CD14-positive monocyte (primary cell): ENCODE results near the gene RTP3. TPM values are rescaled to one million over a fixed set of nuclear protein-coding genes. Genes with fewer than 3 reads are reported as not detected.
"Not testable (repeated sequence)": the region's sequence is repeated elsewhere in the genome, so short reads cannot be mapped to it uniquely, and the experiment has no call there.

Experiments
- DNase-seq, 3 donors: peaks; one replicate each; pipeline ENCODE4 v3.0.0-alpha.2; 2011 to 2022
- H2AFZ ChIP-seq: 2 replicates; pipeline ENCODE4 v1.6.0; 2012; ENCODE audit warnings: mild to moderate bottlenecking, low read depth, low read length, inconsistent platforms; ENCODE audit not compliant: insufficient read depth, poor library complexity, severe bottlenecking
- H3K27ac ChIP-seq, 2 donors: 1 replicate in 1 of 2; 2 replicates in 1 of 2; pipeline ENCODE4 v1.5.1; 2012 to 2013; ENCODE audit warnings: low read length in 2 of 2, control low read depth in 1 of 2, inconsistent platforms in 1 of 2, low read depth in 1 of 2, mild to moderate bottlenecking in 1 of 2
- H3K27me3 ChIP-seq, 2 donors: one replicate each; pipeline versions ENCODE4 v1.6.0 to v1.6.1; 2011 to 2013; ENCODE audit warnings: low read length in 2 of 2; ENCODE audit not compliant: control insufficient read depth in 2 of 2, insufficient read depth in 2 of 2
- H3K36me3 ChIP-seq, 2 donors: replicated peaks in 1 of 2; 1 replicate in 1 of 2; 2 replicates in 1 of 2; pipeline versions ENCODE4 v1.5.1 to v1.6.1; 2012 to 2013; ENCODE audit warnings: low read length in 2 of 2, control low read depth in 1 of 2, inconsistent platforms in 1 of 2, mild to moderate bottlenecking in 1 of 2; ENCODE audit not compliant: insufficient read depth in 2 of 2, control insufficient read depth in 1 of 2
- H3K4me1 ChIP-seq, 2 donors: 1 replicate in 1 of 2; 2 replicates in 1 of 2; pipeline versions ENCODE4 v1.5.1 to v1.6.1; 2012 to 2013; ENCODE audit warnings: low read length in 2 of 2, control low read depth in 1 of 2, inconsistent platforms in 1 of 2, mild to moderate bottlenecking in 1 of 2, moderate library complexity in 1 of 2; ENCODE audit not compliant: insufficient read depth in 2 of 2, control insufficient read depth in 1 of 2
- H3K4me2 ChIP-seq: replicated peaks from 2 replicates; pipeline ENCODE3; 2012; ENCODE audit warnings: low read length, moderate library complexity, mild to moderate bottlenecking; ENCODE audit not compliant: poor library complexity, severe bottlenecking; ENCODE audit errors: extremely low read depth
- H3K4me3 ChIP-seq, 3 experiments: fragments of 200-600 bp in 1 of 3; sonication (generic) in 1 of 3; replicated peaks in 1 of 3; 1 replicate in 2 of 3; 2 replicates in 1 of 3; pipeline ENCODE4 v1.5.1; 2011 to 2013; ENCODE audit warnings: low read length in 3 of 3, mild to moderate bottlenecking in 3 of 3, control low read depth in 2 of 3, low read depth in 2 of 3, inconsistent platforms in 1 of 3, moderate library complexity in 1 of 3
- H3K79me2 ChIP-seq: 2 replicates; pipeline ENCODE4 v1.6.0; 2012; ENCODE audit warnings: mild to moderate bottlenecking, control low read depth, inconsistent platforms, low read length, moderate library complexity; ENCODE audit not compliant: insufficient read depth
- H3K9ac ChIP-seq: 2 replicates; pipeline ENCODE4 v1.6.0; 2017; ENCODE audit warnings: low read length, mild to moderate bottlenecking; ENCODE audit not compliant: insufficient read depth, poor library complexity, severe bottlenecking
- H3K9me3 ChIP-seq, 2 donors: replicated peaks in 1 of 2; 1 replicate in 1 of 2; 2 replicates in 1 of 2; pipeline versions ENCODE4 v1.5.1 to v1.6.1; 2012 to 2013; ENCODE audit warnings: low read length in 2 of 2, control low read depth in 1 of 2; ENCODE audit not compliant: control insufficient read depth in 1 of 2, insufficient read depth in 1 of 2
- H4K20me1 ChIP-seq: 2 replicates; pipeline ENCODE4 v1.6.0; 2012; ENCODE audit warnings: mild to moderate bottlenecking, low read length, control low read depth, moderate library complexity; ENCODE audit not compliant: insufficient read depth
- H3K27ac Mint-ChIP-seq, 7 donors: one replicate each; pipeline ENCODE4 v1.8.0; 2020; ENCODE audit warnings: mild to moderate bottlenecking in 7 of 7, mixed read lengths in 7 of 7, moderate library complexity in 6 of 7, inconsistent platforms in 2 of 7
- H3K27me3 Mint-ChIP-seq, 3 donors: one replicate each; pipeline ENCODE4 v1.8.0; 2021 to 2022; ENCODE audit warnings: low read depth in 3 of 3, mild to moderate bottlenecking in 3 of 3, mixed read lengths in 3 of 3, moderate library complexity in 3 of 3, inconsistent platforms in 1 of 3
- H3K36me3 Mint-ChIP-seq, 2 donors: one replicate each; pipeline ENCODE4 v1.8.0; 2020; ENCODE audit warnings: mixed read lengths in 2 of 2, inconsistent platforms in 1 of 2, mild to moderate bottlenecking in 1 of 2
- H3K4me1 Mint-ChIP-seq: one replicate; pipeline ENCODE4 v1.8.0; 2020; ENCODE audit warnings: mild to moderate bottlenecking, mixed read lengths
- H3K4me3 Mint-ChIP-seq, 2 donors: one replicate each; pipeline ENCODE4 v1.8.0; 2020; ENCODE audit warnings: mild to moderate bottlenecking in 2 of 2, mixed read lengths in 2 of 2, moderate library complexity in 1 of 2
- H3K9me3 Mint-ChIP-seq, 7 donors: one replicate each; pipeline ENCODE4 v1.8.0; 2020 to 2022; ENCODE audit warnings: mixed read lengths in 7 of 7, mild to moderate bottlenecking in 6 of 7, moderate library complexity in 6 of 7, inconsistent platforms in 2 of 7
- WGBS: methylation state at CpG from one replicate; pipeline ENCODE4 v1.1.5; 2013; ENCODE audit warnings: missing lambda C conversion rate; ENCODE audit not compliant: insufficient coverage; 5-methylcytosine and 5-hydroxymethylcytosine counted together
- intact Hi-C, 2 donors: fragments of 100-400 bp; cut with micrococcal nuclease; formaldehyde crosslinking; loops; one replicate each; pipeline versions ENCODE4 v1.15.0 to v1.15.1; 2023
- polyA plus RNA-seq, 3 donors: library from polyadenylated mRNA; depleted of rRNA in 1 of 3; unstranded in 2 of 3; stranded (reverse) in 1 of 3; fragments of 300-500 nt in 2 of 3; fragments of >200 nt in 1 of 3; fragmentation: Illumina TruSeq in 2 of 3; gene quantifications; 1 replicate in 2 of 3; 2 replicates in 1 of 3; pipeline ENCODE4 v1.2.3, GENCODE V29; 2012 to 2021
- TF ChIP-seq, protein P1 (sequence below): fragments of 200-600 bp; IDR thresholded peaks from one replicate; pipeline ENCODE4 v1.8.0; 2022; ENCODE audit warnings: antibody characterized with exemption, mild to moderate bottlenecking

The RTP3 gene
- polyA plus RNA-seq, 3 donors: not detected

DNA sequence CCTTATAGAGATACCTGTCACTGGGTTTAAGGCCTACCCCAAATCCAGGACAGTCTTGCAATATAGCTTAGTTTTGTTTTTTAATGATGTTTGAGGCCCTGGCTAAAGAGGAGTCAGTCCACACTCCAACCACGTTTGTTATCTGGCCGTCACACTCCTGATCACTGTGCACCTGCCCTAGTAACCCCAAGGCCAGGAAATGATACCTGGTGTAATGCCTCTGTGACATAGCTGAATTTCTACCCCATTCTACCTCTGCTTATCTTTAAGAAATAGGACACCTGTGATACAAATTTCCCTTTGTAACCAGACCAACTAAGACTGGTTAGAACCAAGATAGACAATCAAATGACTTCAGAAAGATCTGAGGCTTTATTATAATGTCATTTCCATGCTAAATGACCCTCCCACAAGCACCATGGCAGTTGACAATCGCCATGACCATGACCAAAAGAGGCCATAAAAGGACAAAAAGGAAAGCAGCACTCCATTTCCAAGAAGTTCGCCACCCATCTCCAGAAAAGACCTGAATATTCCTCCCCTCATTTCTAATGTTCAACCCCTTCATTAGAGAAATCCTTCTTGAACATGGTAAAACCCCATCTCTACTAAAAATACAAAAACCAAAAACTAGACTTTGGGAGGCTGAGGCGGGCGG lies 4.8 kb upstream of the RTP3 start:
- H3K9me3 Mint-ChIP-seq: peaks cover 0 to 7% (median 2%) of the 10 kb centered on the region in 7 donors
- no peaks in the 10 kb centered on the region for H3K36me3 ChIP-seq
- TF ChIP-seq, protein P1, sequence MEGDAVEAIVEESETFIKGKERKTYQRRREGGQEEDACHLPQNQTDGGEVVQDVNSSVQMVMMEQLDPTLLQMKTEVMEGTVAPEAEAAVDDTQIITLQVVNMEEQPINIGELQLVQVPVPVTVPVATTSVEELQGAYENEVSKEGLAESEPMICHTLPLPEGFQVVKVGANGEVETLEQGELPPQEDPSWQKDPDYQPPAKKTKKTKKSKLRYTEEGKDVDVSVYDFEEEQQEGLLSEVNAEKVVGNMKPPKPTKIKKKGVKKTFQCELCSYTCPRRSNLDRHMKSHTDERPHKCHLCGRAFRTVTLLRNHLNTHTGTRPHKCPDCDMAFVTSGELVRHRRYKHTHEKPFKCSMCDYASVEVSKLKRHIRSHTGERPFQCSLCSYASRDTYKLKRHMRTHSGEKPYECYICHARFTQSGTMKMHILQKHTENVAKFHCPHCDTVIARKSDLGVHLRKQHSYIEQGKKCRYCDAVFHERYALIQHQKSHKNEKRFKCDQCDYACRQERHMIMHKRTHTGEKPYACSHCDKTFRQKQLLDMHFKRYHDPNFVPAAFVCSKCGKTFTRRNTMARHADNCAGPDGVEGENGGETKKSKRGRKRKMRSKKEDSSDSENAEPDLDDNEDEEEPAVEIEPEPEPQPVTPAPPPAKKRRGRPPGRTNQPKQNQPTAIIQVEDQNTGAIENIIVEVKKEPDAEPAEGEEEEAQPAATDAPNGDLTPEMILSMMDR: no peak
- H3K4me3 ChIP-seq: no peak overlapping the region
- H3K27me3 Mint-ChIP-seq: peaks cover under 1 to 2% (median 2%) of the 10 kb centered on the region in 3 donors
- H3K36me3 Mint-ChIP-seq: no peaks in the 10 kb centered on the region
- no peak for DNase-seq
- 86% methylated on average over 4 of the region's 6 CpGs for WGBS
- peaks cover 3 to 8% of the 10 kb centered on the region in 2 donors for H3K4me1 ChIP-seq
- H3K4me3 Mint-ChIP-seq: no peak overlapping the region
- no peak overlapping the region for H3K27ac ChIP-seq
- no peak overlapping the region for H3K4me2 ChIP-seq
- H3K27ac Mint-ChIP-seq: no peak overlapping the region
- intact Hi-C loops: loop anchor here (5.0 to 10.0 kb wide), 2 partner anchors 62 to 129 kb away; no protein-coding TSS in a partner anchor
- peaks cover 8% of the 10 kb centered on the region for H3K4me1 Mint-ChIP-seq
- no peaks in the 10 kb centered on the region for H3K9me3 ChIP-seq
- no peaks in the 10 kb centered on the region for H3K79me2 ChIP-seq
- H3K9ac ChIP-seq: no peak overlapping the region
- no peak overlapping the region for H2AFZ ChIP-seq
- H4K20me1 ChIP-seq: no peaks in the 10 kb centered on the region
- H3K27me3 ChIP-seq: no peaks in the 10 kb centered on the region

DNA sequence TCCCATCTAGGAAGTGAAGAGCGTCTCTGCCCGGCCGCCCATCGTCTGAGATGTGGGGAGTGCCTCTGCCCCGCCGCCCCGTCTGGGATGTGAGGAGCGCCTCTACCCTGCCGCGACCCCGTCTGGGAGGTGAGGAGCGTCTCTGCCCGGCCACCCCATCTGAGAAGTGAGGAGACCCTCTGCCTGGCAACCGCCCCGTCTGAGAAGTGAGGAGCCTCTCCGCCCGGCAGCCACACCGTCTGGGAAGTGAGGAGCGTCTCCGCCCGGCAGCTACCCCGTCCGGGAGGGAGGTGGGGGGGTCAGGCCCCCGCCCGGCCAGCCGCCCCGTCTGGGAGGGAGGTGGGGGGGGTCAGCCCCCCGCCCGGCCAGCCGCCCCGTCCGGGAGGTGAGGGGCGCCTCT lies 3.3 kb upstream of the RTP3 start:
- H3K4me2 ChIP-seq, H3K4me1 ChIP-seq, H3K27ac Mint-ChIP-seq, H3K4me3 ChIP-seq, H3K9me3 ChIP-seq, H3K27ac ChIP-seq, H3K4me3 Mint-ChIP-seq, H3K9ac ChIP-seq, H4K20me1 ChIP-seq, H3K27me3 ChIP-seq, H3K79me2 ChIP-seq, H3K36me3 ChIP-seq, H3K36me3 Mint-ChIP-seq, DNase-seq, H3K9me3 Mint-ChIP-seq, H2AFZ ChIP-seq, H3K27me3 Mint-ChIP-seq, H3K4me1 Mint-ChIP-seq: not testable (repeated sequence)
- no CpG with 5 or more reads among the region's 33 CpGs for WGBS
- intact Hi-C loops: loop anchor here (5.0 to 10.0 kb wide), 2 partner anchors 60 to 128 kb away; no protein-coding TSS in a partner anchor
